Muscle layer of colon (tissue), 2 donors: ENCODE data around the gene C22orf39.

ENCODE experiments used
- H3K27ac ChIP-seq: one replicate; pipeline ENCODE4 v1.7.0; 2013; ENCODE audit warnings: low read depth, mild to moderate bottlenecking, low read length, moderate library complexity
- H3K27me3 ChIP-seq, 2 donors: one replicate each; pipeline ENCODE4 v1.7.0; 2013; ENCODE audit warnings: low read length in 2 of 2, mild to moderate bottlenecking in 2 of 2; ENCODE audit not compliant: insufficient read depth in 2 of 2, control insufficient read depth in 1 of 2
- H3K36me3 ChIP-seq: one replicate; pipeline ENCODE4 v1.7.0; 2013; ENCODE audit warnings: mild to moderate bottlenecking, low read length; ENCODE audit not compliant: insufficient read depth
- H3K4me1 ChIP-seq: one replicate; pipeline ENCODE4 v1.7.0; 2013; ENCODE audit warnings: mild to moderate bottlenecking, low read length; ENCODE audit not compliant: insufficient read depth
- H3K4me3 ChIP-seq, 2 donors: one replicate each; pipeline ENCODE4 v1.7.0; 2013; ENCODE audit warnings: low read length in 2 of 2, low read depth in 1 of 2, mild to moderate bottlenecking in 1 of 2, moderate library complexity in 1 of 2
- H3K9ac ChIP-seq: one replicate; pipeline ENCODE4 v1.7.0; 2013; ENCODE audit warnings: low read length
- H3K9me3 ChIP-seq: one replicate; pipeline ENCODE4 v1.7.0; 2013; ENCODE audit warnings: mild to moderate bottlenecking, low read length
- donor health status: abdominal sarcoma.
- donor health status: Adenocarcinoma of cecum.

C22orf39 gene

GRCh38 chr22:19401483-19401882, 46.0 kb downstream of the C22orf39 start:
- no peaks in the 10 kb centered on the region for H3K4me1 ChIP-seq
- H3K27ac ChIP-seq: no peak overlapping the region
- H3K36me3 ChIP-seq: peaks cover 51% of the 10 kb centered on the region
- H3K4me3 ChIP-seq: no peak overlapping the region
- H3K27me3 ChIP-seq: no peaks in the 10 kb centered on the region
- H3K9me3 ChIP-seq: no peaks in the 10 kb centered on the region
- no peak overlapping the region for H3K9ac ChIP-seq

- Histone ChIP-seq H3K4me3 (no peak overlapping the region), H3K27ac (no peak overlapping the region), H3K27me3 (no peaks in the 10 kb centered on the region), H3K36me3 (peaks cover 53% of the 10 kb centered on the region), H3K4me1 (no peaks in the 10 kb centered on the region), H3K9me3 (no peaks in the 10 kb centered on the region), H3K9ac (no peak overlapping the region)
These were observed 46.6 kb downstream of the C22orf39 start for GRCh38 chr22:19400881-19401280.

GRCh38 chr22:19398652-19399051, 48.9 kb downstream of the C22orf39 start:
- Histone ChIP-seq H3K9me3 (no peaks in the 10 kb centered on the region), H3K4me3 (no peak overlapping the region), H3K27ac (no peak overlapping the region), H3K27me3 (no peaks in the 10 kb centered on the region), H3K4me1 (no peaks in the 10 kb centered on the region), H3K9ac (no peak overlapping the region), H3K36me3 (peaks cover 57% of the 10 kb centered on the region)

- Histone ChIP-seq H3K27me3 (no peaks in the 10 kb centered on the region), H3K9ac (no peak overlapping the region), H3K4me1 (no peaks in the 10 kb centered on the region), H3K27ac (no peak overlapping the region), H3K4me3 (no peak overlapping the region), H3K9me3 (no peaks in the 10 kb centered on the region), H3K36me3 (peaks cover 60% of the 10 kb centered on the region)
These were observed 49.3 kb downstream of the C22orf39 start for GRCh38 chr22:19398206-19398605.

GRCh38 chr22:19397734-19398104, 49.8 kb downstream of the C22orf39 start:
- H3K4me1 ChIP-seq: no peaks in the 10 kb centered on the region
- H3K36me3 ChIP-seq: peaks cover 63% of the 10 kb centered on the region
- no peak overlapping the region for H3K9ac ChIP-seq
- no peaks in the 10 kb centered on the region for H3K9me3 ChIP-seq
- H3K27ac ChIP-seq: no peak overlapping the region
- H3K4me3 ChIP-seq: no peak overlapping the region
- H3K27me3 ChIP-seq: no peaks in the 10 kb centered on the region

GRCh38 chr22:19396934-19397733, 50.4 kb downstream of the C22orf39 start:
- no peaks in the 10 kb centered on the region for H3K9me3 ChIP-seq
- H3K27ac ChIP-seq: no peak overlapping the region
- no peak overlapping the region for H3K4me3 ChIP-seq
- no peaks in the 10 kb centered on the region for H3K27me3 ChIP-seq
- H3K36me3 ChIP-seq: peaks cover 68% of the 10 kb centered on the region
- H3K4me1 ChIP-seq: no peaks in the 10 kb centered on the region
- H3K9ac ChIP-seq: no peak overlapping the region

- Histone ChIP-seq H3K4me3 (no peak overlapping the region), H3K9me3 (no peaks in the 10 kb centered on the region), H3K27me3 (no peaks in the 10 kb centered on the region), H3K27ac (no peak overlapping the region), H3K4me1 (no peaks in the 10 kb centered on the region), H3K9ac (no peak overlapping the region), H3K36me3 (peaks cover 73% of the 10 kb centered on the region)
These were observed 51.0 kb downstream of the C22orf39 start for GRCh38 chr22:19396561-19396933.

GRCh38 chr22:19395276-19395675, 52.2 kb downstream of the C22orf39 start:
- Histone ChIP-seq H3K4me1 (no peaks in the 10 kb centered on the region), H3K4me3 (no peak overlapping the region), H3K27me3 (no peaks in the 10 kb centered on the region), H3K9ac (no peak overlapping the region), H3K9me3 (no peaks in the 10 kb centered on the region), H3K36me3 (peaks cover 72% of the 10 kb centered on the region), H3K27ac (no peak overlapping the region)

GRCh38 chr22:19394274-19395050, 53.0 kb downstream of the C22orf39 start:
- H3K27ac ChIP-seq: no peak overlapping the region
- no peak overlapping the region for H3K9ac ChIP-seq
- H3K4me3 ChIP-seq: no peak overlapping the region
- H3K9me3 ChIP-seq: no peaks in the 10 kb centered on the region
- H3K36me3 ChIP-seq: peaks cover 81% of the 10 kb centered on the region
- no peaks in the 10 kb centered on the region for H3K27me3 ChIP-seq
- no peaks in the 10 kb centered on the region for H3K4me1 ChIP-seq

- Histone ChIP-seq H3K4me1 (no peaks in the 10 kb centered on the region), H3K27ac (no peak overlapping the region), H3K27me3 (no peaks in the 10 kb centered on the region), H3K4me3 (no peak overlapping the region), H3K36me3 (peaks cover 86% of the 10 kb centered on the region), H3K9ac (no peak overlapping the region), H3K9me3 (no peaks in the 10 kb centered on the region)
These were observed 53.8 kb downstream of the C22orf39 start for GRCh38 chr22:19393704-19394103.
